PC-9 (cell line): ENCODE measurements around the gene TXNDC2.

Source experiments
- EZH2 ChIP-seq: fragments of 200-600 bp; sonication (generic); IDR thresholded peaks from 2 replicates; pipeline ENCODE4 v1.8.0; 2017; ENCODE audit warnings: antibody characterized with exemption, low read depth
- TF ChIP-seq, protein P1 (sequence below): fragments of 200-600 bp; sonication (generic); conservative IDR thresholded peaks from 2 replicates; pipeline ENCODE4 v1.6.1; 2017; ENCODE audit warnings: mixed run types, antibody characterized with exemption, mild to moderate bottlenecking, moderate library complexity

DNA sequence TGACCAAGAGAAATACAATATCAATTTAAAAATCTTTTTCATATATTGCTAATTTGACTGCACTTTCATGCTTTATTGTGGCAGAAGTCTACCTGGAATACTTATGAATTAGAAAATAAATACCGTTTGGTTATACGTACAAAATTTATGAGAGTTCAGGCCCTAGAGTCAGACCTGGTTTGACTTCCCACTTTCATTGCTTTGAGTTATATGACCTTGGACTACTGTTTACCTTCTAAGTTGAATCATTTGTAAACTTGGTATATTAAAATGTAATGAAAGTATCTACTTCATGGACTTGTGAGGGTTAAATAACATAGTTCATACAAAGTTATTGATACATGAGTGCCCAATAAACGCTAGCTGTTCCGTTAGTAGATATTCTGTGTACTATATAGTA lies 40.0 kb downstream of the TXNDC2 start:
- TF ChIP-seq, protein P1, sequence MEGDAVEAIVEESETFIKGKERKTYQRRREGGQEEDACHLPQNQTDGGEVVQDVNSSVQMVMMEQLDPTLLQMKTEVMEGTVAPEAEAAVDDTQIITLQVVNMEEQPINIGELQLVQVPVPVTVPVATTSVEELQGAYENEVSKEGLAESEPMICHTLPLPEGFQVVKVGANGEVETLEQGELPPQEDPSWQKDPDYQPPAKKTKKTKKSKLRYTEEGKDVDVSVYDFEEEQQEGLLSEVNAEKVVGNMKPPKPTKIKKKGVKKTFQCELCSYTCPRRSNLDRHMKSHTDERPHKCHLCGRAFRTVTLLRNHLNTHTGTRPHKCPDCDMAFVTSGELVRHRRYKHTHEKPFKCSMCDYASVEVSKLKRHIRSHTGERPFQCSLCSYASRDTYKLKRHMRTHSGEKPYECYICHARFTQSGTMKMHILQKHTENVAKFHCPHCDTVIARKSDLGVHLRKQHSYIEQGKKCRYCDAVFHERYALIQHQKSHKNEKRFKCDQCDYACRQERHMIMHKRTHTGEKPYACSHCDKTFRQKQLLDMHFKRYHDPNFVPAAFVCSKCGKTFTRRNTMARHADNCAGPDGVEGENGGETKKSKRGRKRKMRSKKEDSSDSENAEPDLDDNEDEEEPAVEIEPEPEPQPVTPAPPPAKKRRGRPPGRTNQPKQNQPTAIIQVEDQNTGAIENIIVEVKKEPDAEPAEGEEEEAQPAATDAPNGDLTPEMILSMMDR, result no peak
- no peak for TF ChIP-seq EZH2
